HepG2 (cell line): ENCODE data around the gene USP34. TPM values are rescaled to one million over a fixed set of nuclear protein-coding genes. Genes with fewer than 3 reads are reported as not detected.
A peak's percentile ranks its signal among the peaks of the same experiment; 100 is the strongest.

ENCODE experiments used
- CAMTA2 ChIP-seq: sonication (generic); formaldehyde crosslinking; IDR thresholded peaks from 2 replicates; pipeline ENCODE4 v1.4.0; 2020; ENCODE audit warnings: mild to moderate bottlenecking, missing genetic modification reagents, borderline replicate concordance
- CHD4 ChIP-seq: fragments of 200-600 bp; sonication (generic); IDR thresholded peaks from 2 replicates; pipeline ENCODE4 v1.7.0; 2017; ENCODE audit warnings: mild to moderate bottlenecking, low read length, borderline replicate concordance
- FUBP1 ChIP-seq: sonication (generic); formaldehyde crosslinking; IDR thresholded peaks from 2 replicates; pipeline ENCODE4 v1.5.1; 2020; ENCODE audit warnings: missing genetic modification reagents, mild to moderate bottlenecking, borderline replicate concordance
- HBP1 ChIP-seq: IDR thresholded peaks from 2 replicates; pipeline ENCODE4 v1.6.1; 2016; ENCODE audit warnings: low read depth, control low read depth
- HNF4G ChIP-seq, 2 experiments: sonication (generic) in 1 of 2; formaldehyde crosslinking in 1 of 2; IDR thresholded peaks; 2 replicates each; pipeline versions ENCODE4 v1.4.0 to v1.6.1; 2011 to 2020; ENCODE audit warnings: borderline replicate concordance in 2 of 2, low read depth in 2 of 2, mild to moderate bottlenecking in 2 of 2, low read length in 1 of 2, missing genetic modification reagents in 1 of 2, moderate library complexity in 1 of 2
- IRX3 ChIP-seq: sonication (generic); formaldehyde crosslinking; IDR thresholded peaks from 2 replicates; pipeline ENCODE4 v1.8.1; 2023; ENCODE audit warnings: mild to moderate bottlenecking, low read depth, missing genetic modification reagents, borderline replicate concordance
- LCORL ChIP-seq, 2 experiments: fragments of 450-650 bp in 1 of 2; sonication (generic) in 1 of 2; formaldehyde crosslinking in 1 of 2; IDR thresholded peaks; 2 replicates each; pipeline versions ENCODE4 v1.5.0 to v1.6.1; 2017 to 2020; ENCODE audit warnings: antibody characterized with exemption in 1 of 2, missing genetic modification reagents in 1 of 2
- MEIS2 ChIP-seq: sonication (generic); formaldehyde crosslinking; IDR thresholded peaks from 2 replicates; pipeline ENCODE4 v1.9.0; 2021; ENCODE audit warnings: mild to moderate bottlenecking, missing genetic modification reagents
- NONO ChIP-seq, 2 experiments: fragments of 450-650 bp in 1 of 2; sonication (generic) in 1 of 2; formaldehyde crosslinking in 1 of 2; IDR thresholded peaks in 1 of 2; conservative IDR thresholded peaks in 1 of 2; 2 replicates each; pipeline versions ENCODE4 v1.6.1 to v1.8.0; 2017 to 2022; ENCODE audit warnings: mild to moderate bottlenecking in 1 of 2, missing genetic modification reagents in 1 of 2, moderate library complexity in 1 of 2
- SMARCC2 ChIP-seq: fragments of 450-650 bp; IDR thresholded peaks from 2 replicates; pipeline ENCODE4 v1.6.1; 2017; ENCODE audit warnings: antibody characterized with exemption, mild to moderate bottlenecking
- SOX13 ChIP-seq, 3 experiments: fragments of 450-650 bp in 1 of 3; sonication (generic) in 1 of 3; formaldehyde crosslinking in 1 of 3; IDR thresholded peaks in 2 of 3; conservative IDR thresholded peaks in 1 of 3; 2 replicates each; pipeline versions ENCODE4 v1.5.0 to v1.6.1; 2016 to 2020; ENCODE audit warnings: antibody characterized with exemption in 1 of 3, mild to moderate bottlenecking in 1 of 3, missing compliant biosample characterization in 1 of 3, missing genetic modification reagents in 1 of 3, moderate library complexity in 1 of 3
- SOX6 ChIP-seq, 2 experiments: fragments of 450-650 bp in 1 of 2; sonication (generic) in 1 of 2; formaldehyde crosslinking in 1 of 2; IDR thresholded peaks; 2 replicates each; pipeline versions ENCODE4 v1.4.0 to v1.6.1; 2017 to 2020; ENCODE audit warnings: antibody characterized with exemption in 1 of 2, mild to moderate bottlenecking in 1 of 2, missing genetic modification reagents in 1 of 2
- SRSF9 ChIP-seq: fragments of 200-400 bp; formaldehyde crosslinking; IDR thresholded peaks from 2 replicates; pipeline ENCODE4 v1.6.1; 2018; ENCODE audit warnings: borderline replicate concordance, mild to moderate bottlenecking, low read depth, low read length; ENCODE audit not compliant: insufficient read depth, poor library complexity, severe bottlenecking
- TBX3 ChIP-seq: fragments of 450-650 bp; IDR thresholded peaks from 2 replicates; pipeline ENCODE4 v1.6.1; 2017; ENCODE audit warnings: antibody characterized with exemption, mild to moderate bottlenecking, inconsistent platforms, borderline replicate concordance
- TEAD2 ChIP-seq: sonication (generic); formaldehyde crosslinking; IDR thresholded peaks from 2 replicates; pipeline ENCODE4 v1.9.0; 2021; ENCODE audit warnings: missing genetic modification reagents
- TOE1 ChIP-seq: sonication (generic); formaldehyde crosslinking; IDR thresholded peaks from 2 replicates; pipeline ENCODE4 v1.4.0; 2020; ENCODE audit warnings: mild to moderate bottlenecking, missing genetic modification reagents
- ZNF281 ChIP-seq: sonication (generic); formaldehyde crosslinking; IDR thresholded peaks from 2 replicates; pipeline ENCODE4 v1.4.0; 2020; ENCODE audit warnings: missing genetic modification reagents, borderline replicate concordance
- ZNF282 ChIP-seq: fragments of 450-650 bp; IDR thresholded peaks from 2 replicates; pipeline ENCODE4 v1.6.1; 2018; ENCODE audit not compliant: partially characterized antibody
- ZNF331 ChIP-seq: sonication (generic); formaldehyde crosslinking; IDR thresholded peaks from 2 replicates; pipeline ENCODE4 v1.4.0; 2020; ENCODE audit warnings: missing genetic modification reagents
- ZNF790 ChIP-seq: sonication (generic); formaldehyde crosslinking; IDR thresholded peaks from 2 replicates; pipeline ENCODE4 v1.8.0; 2022; ENCODE audit warnings: missing genetic modification reagents, mild to moderate bottlenecking, borderline replicate concordance
- polyA plus RNA-seq, 8 experiments: library from polyadenylated mRNA; depleted of rRNA in 3 of 8; stranded (reverse) in 7 of 8; unstranded in 1 of 8; fragments of >200 nt; fragmentation: Illumina TruSeq in 4 of 8; extraction: Trizol in 4 of 8; gene quantifications; 2 replicates each; pipeline versions ENCODE4 v1.2.1 to v1.2.3, GENCODE V29; 2011 to 2016; ENCODE audit warnings: low read depth in 4 of 8, missing spikeins in 1 of 8, mixed read lengths in 1 of 8; ENCODE audit not compliant: insufficient read depth in 1 of 8
- total RNA-seq, 5 experiments: library from RNA; depleted of rRNA; stranded (reverse); fragments of >200 nt; fragmentation: Illumina TruSeq; extraction: Trizol; gene quantifications; 2 replicates each; pipeline ENCODE4 v1.2.3, GENCODE V29; 2016; ENCODE audit warnings: low read depth in 1 of 5

The USP34 gene
- total and polyA plus RNA-seq, 2 of the 13 experiments (the other 11 are each of a cell fraction or from before 2014, with no cell fraction given): 99.2 to 100 TPM

- TF ChIP-seq HBP1 (CRISPR knock-in tag) (0 out of 2 replicates have a peak, but pooled peaks have one; percentile 33), TOE1 (CRISPR knock-in tag) (0 out of 2 replicates have a peak, but pooled peaks have one; percentile 36), LCORL (IDR thresholded peaks at IDR 0.05) (peak; percentile 63), LCORL (CRISPR knock-in tag; IDR thresholded peaks at IDR 0.05) (peak; percentile 82), TBX3 (peak; percentile 65), FUBP1 (CRISPR knock-in tag) (no peak), ZNF331 (peak; percentile 53; the same call in 1 of the 2 replicates), SRSF9 (no peak), ZNF281 (CRISPR knock-in tag) (0 out of 2 replicates have a peak, but pooled peaks have one; percentile 18), SMARCC2 (peak; percentile 80; the same call in 1 of the 2 replicates), ZNF282 (no peak), CAMTA2 (CRISPR knock-in tag) (no peak), HNF4G (IDR thresholded peaks at IDR 0.05; ENCODE audit: borderline replicate concordance, low read depth, low read length) (peak; percentile 87), HNF4G (CRISPR knock-in tag; IDR thresholded peaks at IDR 0.05; ENCODE audit: borderline replicate concordance, low read depth) (peak; percentile 86), SOX6 (IDR thresholded peaks at IDR 0.05) (no peak), SOX6 (CRISPR knock-in tag; IDR thresholded peaks at IDR 0.05) (peak; percentile 44; the same call in 1 of the 2 replicates), NONO (IDR thresholded peaks at IDR 0.05) (no peak), NONO (CRISPR knock-in tag; conservative IDR thresholded peaks at IDR 0.05) (0 out of 2 replicates have a peak, but pooled peaks have one; percentile 33), MEIS2 (0 out of 2 replicates have a peak, but pooled peaks have one; percentile 23), TEAD2 (CRISPR knock-in tag) (no peak), ZNF790 (CRISPR knock-in tag) (no peak), IRX3 (CRISPR knock-in tag) (no peak), SOX13 (IDR thresholded peaks at IDR 0.05) (0 out of 2 replicates have a peak, but pooled peaks have one; percentile 23), SOX13 (CRISPR knock-in tag; conservative IDR thresholded peaks at IDR 0.05 in 1 of 2, IDR thresholded peaks at IDR 0.05 in 1 of 2) (peak in 1 of 2 experiments; percentile 41; a peak in 2 of 4 replicates), CHD4 (0 out of 2 replicates have a peak, but pooled peaks have one; percentile 65)
Measured at GRCh38 chr2:61443342-61444041, 27.4 kb downstream of the USP34 start (continued).
